WTC11 (cell line): Measurements from ENCODE around the gene SP100. TPM values are rescaled to one million over a fixed set of nuclear protein-coding genes. Genes with fewer than 3 reads are reported as not detected.

Source experiments
- ATAC-seq: fragments of 200-7000 bp; cut with Tn5 transposase; 2 replicates; pipeline ENCODE4 v1.10.0; 2021; ENCODE audit warnings: mild to moderate bottlenecking, moderate library complexity
- CTCF ChIA-PET: fragments of 300-600 bp; sonication (Branson Sonifier 250); formaldehyde crosslinking; loops from one replicate; lab custom pipeline; 2021; ENCODE audit warnings: antibody characterized with exemption; lab: Charles Lee
- POLR2A ChIA-PET: fragments of 350-600 bp; sonication (Branson Sonifier 250); formaldehyde crosslinking; loops from one replicate; lab custom pipeline; 2021; ENCODE audit warnings: antibody characterized with exemption; lab: Charles Lee
- DNase-seq: peaks from one replicate; pipeline ENCODE4 v3.0.0; 2021; ENCODE audit warnings: low spot score
- H3K27ac Mint-ChIP-seq: 2 replicates; pipeline ENCODE4 v1.8.0; 2021; ENCODE audit warnings: mixed read lengths
- H3K27me3 Mint-ChIP-seq: 2 replicates; pipeline ENCODE4 v1.8.0; 2021; ENCODE audit warnings: low read depth, mild to moderate bottlenecking, moderate library complexity, mixed read lengths
- H3K36me3 Mint-ChIP-seq: 2 replicates; pipeline ENCODE4 v1.8.0; 2021; ENCODE audit warnings: mixed read lengths
- H3K4me1 Mint-ChIP-seq: 2 replicates; pipeline ENCODE4 v1.8.0; 2022; ENCODE audit warnings: mixed read lengths
- H3K4me3 Mint-ChIP-seq: 2 replicates; pipeline ENCODE4 v1.8.0; 2021; ENCODE audit warnings: mild to moderate bottlenecking, moderate library complexity, mixed read lengths
- H3K9me3 Mint-ChIP-seq: 2 replicates; pipeline ENCODE4 v1.8.0; 2021; ENCODE audit warnings: mixed read lengths
- ATF3 ChIP-seq: sonication (generic); formaldehyde crosslinking; conservative IDR thresholded peaks from 2 replicates; pipeline ENCODE4 v1.8.1; 2022; ENCODE audit warnings: mild to moderate bottlenecking, missing genetic modification reagents
- CTCF ChIP-seq: fragments of 200-600 bp; IDR thresholded peaks from 2 replicates; pipeline ENCODE4 v1.8.0; 2022; ENCODE audit warnings: antibody characterized with exemption
- E2F4 ChIP-seq: sonication (generic); formaldehyde crosslinking; IDR thresholded peaks from 2 replicates; pipeline ENCODE4 v1.8.1; 2022; ENCODE audit warnings: low read depth, mild to moderate bottlenecking, moderate library complexity, missing genetic modification reagents, borderline replicate concordance
- ELF4 ChIP-seq: sonication (generic); formaldehyde crosslinking; IDR thresholded peaks from 2 replicates; pipeline ENCODE4 v1.8.1; 2022; ENCODE audit warnings: low read depth, mild to moderate bottlenecking, moderate library complexity, missing genetic modification reagents
- ERG ChIP-seq: fragments of 250-450 bp; sonication (Bioruptor Pico); IDR thresholded peaks from 2 replicates; pipeline ENCODE4 v1.8.0; 2021; ENCODE audit warnings: mild to moderate bottlenecking
- ETV6 ChIP-seq: sonication (generic); formaldehyde crosslinking; IDR thresholded peaks from 2 replicates; pipeline ENCODE4 v1.8.1; 2022; ENCODE audit warnings: mild to moderate bottlenecking, missing genetic modification reagents
- FOXP1 ChIP-seq: sonication (generic); formaldehyde crosslinking; IDR thresholded peaks from 2 replicates; pipeline ENCODE4 v1.8.0; 2022; ENCODE audit warnings: missing genetic modification reagents, mild to moderate bottlenecking, moderate library complexity, borderline replicate concordance
- GRHL2 ChIP-seq: fragments of 250-450 bp; sonication (Bioruptor Pico); IDR thresholded peaks from 2 replicates; pipeline ENCODE4 v1.8.0; 2022; ENCODE audit warnings: mild to moderate bottlenecking, moderate library complexity; ENCODE audit not compliant: insufficient replicate concordance, severe bottlenecking
- HMGXB4 ChIP-seq: sonication (generic); formaldehyde crosslinking; IDR thresholded peaks from 2 replicates; pipeline ENCODE4 v1.8.1; 2023; ENCODE audit warnings: mild to moderate bottlenecking, moderate library complexity, missing genetic modification reagents
- KAT7 ChIP-seq: sonication (generic); formaldehyde crosslinking; IDR thresholded peaks from 2 replicates; pipeline ENCODE4 v1.8.1; 2023; ENCODE audit warnings: missing genetic modification reagents, mild to moderate bottlenecking, borderline replicate concordance
- MAX ChIP-seq: sonication (generic); formaldehyde crosslinking; IDR thresholded peaks from 2 replicates; pipeline ENCODE4 v1.8.0; 2022; ENCODE audit warnings: mild to moderate bottlenecking, missing genetic modification reagents
- MLX ChIP-seq: sonication (generic); formaldehyde crosslinking; IDR thresholded peaks from 2 replicates; pipeline ENCODE4 v1.8.1; 2023; ENCODE audit warnings: mild to moderate bottlenecking, missing genetic modification reagents, moderate library complexity
- NFYB ChIP-seq: sonication (generic); formaldehyde crosslinking; conservative IDR thresholded peaks from 2 replicates; pipeline ENCODE4 v1.8.0; 2022; ENCODE audit warnings: low read depth, missing genetic modification reagents
- OVOL2 ChIP-seq: fragments of 250-450 bp; sonication (Bioruptor Pico); IDR thresholded peaks from 2 replicates; pipeline ENCODE4 v1.9.0; 2021; ENCODE audit warnings: mild to moderate bottlenecking, borderline replicate concordance
- PREB ChIP-seq: sonication (generic); formaldehyde crosslinking; IDR thresholded peaks from 2 replicates; pipeline ENCODE4 v1.8.1; 2022; ENCODE audit warnings: mild to moderate bottlenecking, missing genetic modification reagents, moderate library complexity, borderline replicate concordance
- PRRX2 ChIP-seq: fragments of 250-450 bp; sonication (Bioruptor Pico); IDR thresholded peaks from 2 replicates; pipeline ENCODE4 v1.8.0; 2021; ENCODE audit warnings: mild to moderate bottlenecking
- RORB ChIP-seq: fragments of 250-450 bp; sonication (Bioruptor Pico); IDR thresholded peaks from 2 replicates; pipeline ENCODE4 v1.9.0; 2021; ENCODE audit warnings: mild to moderate bottlenecking
- SMAD3 ChIP-seq: sonication (generic); formaldehyde crosslinking; IDR thresholded peaks from 2 replicates; pipeline ENCODE4 v1.8.0; 2022; ENCODE audit warnings: missing genetic modification reagents, mild to moderate bottlenecking, borderline replicate concordance
- STAT6 ChIP-seq: sonication (generic); formaldehyde crosslinking; conservative IDR thresholded peaks from 2 replicates; pipeline ENCODE4 v1.8.1; 2023; ENCODE audit warnings: mild to moderate bottlenecking, low read depth, missing genetic modification reagents, moderate library complexity
- TEAD1 ChIP-seq: sonication (generic); formaldehyde crosslinking; IDR thresholded peaks from 2 replicates; pipeline ENCODE4 v1.8.0; 2022; ENCODE audit warnings: mild to moderate bottlenecking, missing genetic modification reagents
- ZMAT4 ChIP-seq: fragments of 250-450 bp; sonication (Bioruptor Pico); IDR thresholded peaks from 2 replicates; pipeline ENCODE4 v1.9.0; 2021; ENCODE audit warnings: mild to moderate bottlenecking
- ZNF121 ChIP-seq: sonication (generic); formaldehyde crosslinking; IDR thresholded peaks from 2 replicates; pipeline ENCODE4 v1.8.0; 2023; ENCODE audit warnings: missing genetic modification reagents
- ZNF232 ChIP-seq: sonication (generic); formaldehyde crosslinking; IDR thresholded peaks from 2 replicates; pipeline ENCODE4 v1.8.0; 2022; ENCODE audit warnings: mild to moderate bottlenecking, missing genetic modification reagents
- ZNF317 ChIP-seq: sonication (generic); formaldehyde crosslinking; IDR thresholded peaks from 2 replicates; pipeline ENCODE4 v1.8.1; 2023; ENCODE audit warnings: low read depth, mild to moderate bottlenecking, moderate library complexity, missing genetic modification reagents, borderline replicate concordance
- ZNF416 ChIP-seq: fragments of 250-450 bp; sonication (Bioruptor Pico); IDR thresholded peaks from 2 replicates; pipeline ENCODE4 v1.9.0; 2021; ENCODE audit warnings: mild to moderate bottlenecking, inconsistent platforms
- total RNA-seq: library from RNA; stranded (reverse); gene quantifications from 3 replicates; pipeline ENCODE4 v1.2.3, GENCODE V29; 2021

SP100 gene
- total RNA-seq, 1 experiment from 2014 or later = 1.3 TPM

GRCh38 chr2:230521386-230521785 is 105.4 kb downstream of the SP100 start (continued):
- TF ChIP-seq ZNF317 (CRISPR knock-in tag) = no peak
- no peak for TF ChIP-seq ELF4 (CRISPR knock-in tag)
- no peak for TF ChIP-seq PRRX2 (CRISPR knock-in tag)
- no peak for TF ChIP-seq E2F4
- TF ChIP-seq ZNF416 (CRISPR knock-in tag) = no peak
- TF ChIP-seq ERG = no peak
- TF ChIP-seq MAX = no peak
- no peak for TF ChIP-seq ZNF121
- TF ChIP-seq MLX (CRISPR knock-in tag) = no peak
- no peak for TF ChIP-seq SMAD3 (CRISPR knock-in tag)

- DNase-seq = no peak
- TF ChIP-seq NFYB (CRISPR knock-in tag) (no peak), ZMAT4 (no peak), CTCF (no peak), STAT6 (CRISPR knock-in tag) (no peak), SMAD3 (CRISPR knock-in tag) (no peak), OVOL2 (no peak), TEAD1 (no peak), GRHL2 (no peak), FOXP1 (CRISPR knock-in tag) (no peak), KAT7 (CRISPR knock-in tag) (no peak), RORB (CRISPR knock-in tag) (no peak), ETV6 (no peak), HMGXB4 (CRISPR knock-in tag) (no peak), PREB (no peak), ZNF232 (CRISPR knock-in tag) (no peak), ATF3 (CRISPR knock-in tag) (no peak)
- POLR2A ChIA-PET = no interaction called here
- Mint-ChIP-seq H3K36me3 (peaks cover 45% of the 10 kb centered on the region), H3K4me1 (no peaks in the 10 kb centered on the region), H3K9me3 (peaks cover 69% of the 10 kb centered on the region), H3K27ac (no peak overlapping the region), H3K4me3 (no peak overlapping the region), H3K27me3 (peaks cover 1% of the 10 kb centered on the region)
- no peak for ATAC-seq
- CTCF ChIA-PET = no interaction called here
Measured at GRCh38 chr2:230525682-230526081, 109.7 kb downstream of the SP100 start.
